HG02571 (cell line): ENCODE measurements around the gene DIAPH3.
"Not testable (repeated sequence)": the region's sequence is repeated elsewhere in the genome, so short reads cannot be mapped to it uniquely, and the experiment has no call there.

Source experiments
- ATAC-seq: cut with Tn5 transposase; IDR thresholded peaks from one replicate; pipeline ENCODE4 v1.9.1; 2021; ENCODE audit warnings: mild to moderate bottlenecking, moderate library complexity; ENCODE audit not compliant: unreplicated experiment

DIAPH3 gene

GRCh38 chr13:60095300-60095699 is 68.4 kb downstream of the DIAPH3 start:
- no peak for ATAC-seq

GRCh38 chr13:60094385-60095088 is 69.2 kb downstream of the DIAPH3 start:
- ATAC-seq, result no peak

- ATAC-seq, result no peak
These were observed 70.2 kb downstream of the DIAPH3 start for GRCh38 chr13:60093425-60094019.

- no peak for ATAC-seq
These were observed 72.2 kb downstream of the DIAPH3 start for GRCh38 chr13:60091573-60091972.

GRCh38 chr13:60090574-60090973 is 73.2 kb downstream of the DIAPH3 start:
- no peak for ATAC-seq

- ATAC-seq, result not testable (repeated sequence)
These were observed 79.9 kb downstream of the DIAPH3 start for GRCh38 chr13:60083780-60084179.

GRCh38 chr13:60080850-60081249 is 82.9 kb downstream of the DIAPH3 start:
- no peak for ATAC-seq

GRCh38 chr13:60078226-60078625 is 85.5 kb downstream of the DIAPH3 start:
- no peak for ATAC-seq

GRCh38 chr13:60075850-60076249 is 87.9 kb downstream of the DIAPH3 start:
- ATAC-seq, result no peak

- no peak for ATAC-seq
These were observed 89.3 kb downstream of the DIAPH3 start for GRCh38 chr13:60074397-60074796.

GRCh38 chr13:60066226-60066625 is 97.5 kb downstream of the DIAPH3 start:
- no peak for ATAC-seq

- no peak for ATAC-seq
These were observed 101.2 kb downstream of the DIAPH3 start for GRCh38 chr13:60062502-60062901.

GRCh38 chr13:60061737-60062136 is 102.0 kb downstream of the DIAPH3 start:
- no peak for ATAC-seq

GRCh38 chr13:60051754-60052285 is 111.9 kb downstream of the DIAPH3 start:
- no peak for ATAC-seq

GRCh38 chr13:60048353-60048752 is 115.4 kb downstream of the DIAPH3 start:
- ATAC-seq, result not testable (repeated sequence)

GRCh38 chr13:60047918-60048317 is 115.8 kb downstream of the DIAPH3 start:
- no peak for ATAC-seq

- no peak for ATAC-seq
These were observed 119.4 kb downstream of the DIAPH3 start for GRCh38 chr13:60044321-60044720.

- ATAC-seq, result no peak
These were observed 120.5 kb downstream of the DIAPH3 start for GRCh38 chr13:60043262-60043661.

- not testable (repeated sequence) for ATAC-seq
These were observed 123.1 kb downstream of the DIAPH3 start for GRCh38 chr13:60040668-60041067.

- no peak for ATAC-seq
These were observed 127.9 kb downstream of the DIAPH3 start for GRCh38 chr13:60035874-60036273.

- no peak for ATAC-seq
These were observed 130.9 kb downstream of the DIAPH3 start for GRCh38 chr13:60032851-60033250.

GRCh38 chr13:60028021-60028420 is 135.7 kb downstream of the DIAPH3 start:
- no peak for ATAC-seq
